ENCODE measurements around the gene SCN3B. TPM values are rescaled to one million over a fixed set of nuclear protein-coding genes. Genes with fewer than 3 reads are reported as not detected.

SCN3B gene
- total RNA-seq, 5 donors from 2014 or later (not counting 1 experiment from before 2014, with no cell fraction given) = not detected

- Mint-ChIP-seq H3K27ac (no peak overlapping the region), H3K27me3 (peaks cover 0 to 9% of the 10 kb centered on the region in 2 donors), H3K36me3 (no peaks in the 10 kb centered on the region), H3K9me3 (peaks cover 0 to 6% (median 0%) of the 10 kb centered on the region in 3 donors), H3K4me1 (peaks cover 15 to 25% (median 24%) of the 10 kb centered on the region in 3 donors), H3K4me3 (no peak overlapping the region)
- Histone ChIP-seq H3K4me3 (ENCODE audit: control insufficient read depth in 1 of 2, extremely low read depth in 1 of 2, low read length in 1 of 2) (no peak overlapping the region), H3K36me3 (ENCODE audit: control insufficient read depth in 2 of 2, extremely low read depth in 1 of 2, insufficient read depth in 1 of 2, low read length in 1 of 2) (no peaks in the 10 kb centered on the region), H3K27me3 (replicated peaks in 1 of 2; ENCODE audit: control insufficient read depth in 2 of 2, extremely low read depth in 1 of 2, insufficient read depth in 2 of 2, low read length in 1 of 2) (peaks cover 0 to 4% of the 10 kb centered on the region in 2 experiments), H3K9me3 (no peaks in the 10 kb centered on the region), H3K27ac (ENCODE audit: low read length) (no peak overlapping the region), H3K4me1 (ENCODE audit: control insufficient read depth in 1 of 2, extremely low read depth in 1 of 2, insufficient read depth in 2 of 2, low read length in 2 of 2) (peaks cover 4 to 20% of the 10 kb centered on the region in 2 experiments)
- POLR2A ChIA-PET = no interaction called here
- no peak for ATAC-seq (replicated peaks in 1 of 4)
- CTCF ChIA-PET = no interaction called here
- no peak for DNase-seq
- 100% methylated on average over 1 of the region's 5 CpGs for WGBS (ENCODE audit: insufficient coverage)
These were observed 28.4 kb upstream of the SCN3B start for GRCh38 chr11:123682696-123683410.

DNA sequence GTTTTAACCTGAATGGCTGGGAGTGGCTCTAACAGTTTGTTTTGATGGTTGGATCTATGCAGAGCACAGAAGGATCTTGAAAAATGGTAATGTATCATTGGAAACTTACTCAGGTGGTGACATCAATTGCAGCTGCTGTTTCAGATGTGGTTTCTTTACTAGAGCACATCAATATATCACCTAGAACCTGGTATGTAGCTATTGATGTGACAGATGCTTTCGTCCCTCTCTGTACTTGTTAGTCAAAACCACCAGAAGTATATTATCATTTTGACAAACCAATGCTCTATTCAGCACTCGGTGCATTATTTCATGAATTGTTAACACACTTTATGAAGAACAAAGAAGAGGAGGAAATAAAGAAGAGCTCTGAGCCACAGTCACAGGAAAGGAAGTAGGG lies 26.6 kb upstream of the SCN3B start:
- Mint-ChIP-seq H3K4me1 (peaks cover 15 to 25% (median 24%) of the 10 kb centered on the region in 3 donors), H3K27me3 (peaks cover 2 to 4% of the 10 kb centered on the region in 2 donors), H3K4me3 (peak overlapping the region in 1 of 3 donors; percentile 30), H3K27ac (peak overlapping the region; percentile 70 to 89), H3K9me3 (peaks cover 0 to 6% (median 0%) of the 10 kb centered on the region in 3 donors), H3K36me3 (no peaks in the 10 kb centered on the region)
- peak in 19 of 35 experiments; percentile 3 to 74 (median 24) for DNase-seq
- Histone ChIP-seq H3K36me3 (ENCODE audit: control insufficient read depth in 2 of 2, extremely low read depth in 1 of 2, insufficient read depth in 1 of 2, low read length in 1 of 2) (no peaks in the 10 kb centered on the region), H3K4me3 (ENCODE audit: control insufficient read depth in 1 of 2, extremely low read depth in 1 of 2, low read length in 1 of 2) (no peak overlapping the region), H3K27ac (ENCODE audit: low read length) (peak overlapping the region; percentile 1), H3K27me3 (replicated peaks in 1 of 2; ENCODE audit: control insufficient read depth in 2 of 2, extremely low read depth in 1 of 2, insufficient read depth in 2 of 2, low read length in 1 of 2) (peaks cover 0 to 2% of the 10 kb centered on the region in 2 experiments), H3K9me3 (no peaks in the 10 kb centered on the region), H3K4me1 (ENCODE audit: control insufficient read depth in 1 of 2, extremely low read depth in 1 of 2, insufficient read depth in 2 of 2, low read length in 2 of 2) (peaks cover 4 to 20% of the 10 kb centered on the region in 2 experiments)
- CTCF ChIA-PET = interaction anchor here (0.6 to 1.7 kb wide), 3 partner anchors 27 to 626 kb away, joined by 3 to 12 read pairs (median 4); no protein-coding TSS in a partner anchor
- POLR2A ChIA-PET = no interaction called here
- no CpG with 5 or more reads among the region's 2 CpGs for WGBS (ENCODE audit: insufficient coverage)
- peak; percentile 83 to 96 (median 88) for ATAC-seq (replicated peaks in 1 of 4)

DNA sequence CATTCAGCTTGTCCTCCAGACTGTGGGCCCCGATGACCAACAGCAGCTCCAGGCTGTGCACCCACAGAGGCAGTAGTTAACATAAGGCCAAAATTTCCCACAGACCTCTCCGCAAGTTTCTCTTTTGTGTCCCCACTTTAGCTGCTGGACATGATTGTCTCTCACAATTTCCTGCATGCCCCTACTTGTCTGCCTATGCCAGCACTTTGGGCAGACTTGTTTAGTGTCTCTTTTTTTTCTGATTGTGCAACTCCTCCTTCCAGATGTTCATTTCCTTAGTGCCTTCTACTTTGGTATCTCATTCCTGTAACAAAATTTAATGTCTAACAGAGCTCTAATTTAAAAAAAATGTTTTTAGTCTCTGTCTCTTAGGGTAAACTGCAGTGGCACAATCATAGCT lies 23.8 kb upstream of the SCN3B start:
- POLR2A ChIA-PET = no interaction called here
- Mint-ChIP-seq H3K36me3 (no peaks in the 10 kb centered on the region), H3K27me3 (peaks cover 4 to 9% of the 10 kb centered on the region in 2 donors), H3K4me3 (no peak overlapping the region), H3K9me3 (peaks cover 0 to 6% (median 0%) of the 10 kb centered on the region in 3 donors), H3K27ac (no peak overlapping the region), H3K4me1 (peaks cover 15 to 25% (median 19%) of the 10 kb centered on the region in 3 donors)
- 94% methylated on average over 2 of the region's 2 CpGs for WGBS (ENCODE audit: insufficient coverage)
- CTCF ChIA-PET = interaction anchor here (0.5 to 1.2 kb wide), 2 partner anchors 21 to 31 kb away, joined by 3 read pairs; no protein-coding TSS in a partner anchor
- DNase-seq = no peak
- peaks cover 4 to 20% of the 10 kb centered on the region in 2 experiments for H3K4me1 ChIP-seq (ENCODE audit: control insufficient read depth in 1 of 2, extremely low read depth in 1 of 2, insufficient read depth in 2 of 2, low read length in 2 of 2)
- ATAC-seq (replicated peaks in 1 of 4) = no peak
- no peaks in the 10 kb centered on the region for H3K36me3 ChIP-seq (ENCODE audit: control insufficient read depth in 2 of 2, extremely low read depth in 1 of 2, insufficient read depth in 1 of 2, low read length in 1 of 2)
- H3K4me3 ChIP-seq (ENCODE audit: control insufficient read depth in 1 of 2, extremely low read depth in 1 of 2, low read length in 1 of 2) = no peak overlapping the region
- no peaks in the 10 kb centered on the region for H3K27me3 ChIP-seq (replicated peaks in 1 of 2; ENCODE audit: control insufficient read depth in 2 of 2, extremely low read depth in 1 of 2, insufficient read depth in 2 of 2, low read length in 1 of 2)
- H3K27ac ChIP-seq (ENCODE audit: low read length) = no peak overlapping the region
- no peaks in the 10 kb centered on the region for H3K9me3 ChIP-seq

- Mint-ChIP-seq H3K9me3 (peaks cover 0 to 6% (median 0%) of the 10 kb centered on the region in 3 donors), H3K36me3 (no peaks in the 10 kb centered on the region), H3K4me3 (no peak overlapping the region), H3K27me3 (peaks cover 4 to 9% of the 10 kb centered on the region in 2 donors), H3K27ac (no peak overlapping the region), H3K4me1 (peaks cover 15 to 20% (median 19%) of the 10 kb centered on the region in 3 donors)
- no peak for DNase-seq
- Histone ChIP-seq H3K4me3 (ENCODE audit: control insufficient read depth in 1 of 2, extremely low read depth in 1 of 2, low read length in 1 of 2) (no peak overlapping the region), H3K27me3 (replicated peaks in 1 of 2; ENCODE audit: control insufficient read depth in 2 of 2, extremely low read depth in 1 of 2, insufficient read depth in 2 of 2, low read length in 1 of 2) (peaks cover 0 to 2% of the 10 kb centered on the region in 2 experiments), H3K9me3 (no peaks in the 10 kb centered on the region), H3K4me1 (ENCODE audit: control insufficient read depth in 1 of 2, extremely low read depth in 1 of 2, insufficient read depth in 2 of 2, low read length in 2 of 2) (peaks cover 4 to 16% of the 10 kb centered on the region in 2 experiments), H3K27ac (ENCODE audit: low read length) (no peak overlapping the region), H3K36me3 (ENCODE audit: control insufficient read depth in 2 of 2, extremely low read depth in 1 of 2, insufficient read depth in 1 of 2, low read length in 1 of 2) (no peaks in the 10 kb centered on the region)
- ChIA-PET CTCF (interaction anchor here (0.5 to 1.2 kb wide), 2 partner anchors 20 to 31 kb away, joined by 3 read pairs; no protein-coding TSS in a partner anchor), POLR2A (no interaction called here)
- no CpG with 5 or more reads among the region's 2 CpGs for WGBS (ENCODE audit: insufficient coverage)
- ATAC-seq (replicated peaks in 1 of 4) = no peak
These were observed 23.1 kb upstream of the SCN3B start for GRCh38 chr11:123677510-123677909.

DNA sequence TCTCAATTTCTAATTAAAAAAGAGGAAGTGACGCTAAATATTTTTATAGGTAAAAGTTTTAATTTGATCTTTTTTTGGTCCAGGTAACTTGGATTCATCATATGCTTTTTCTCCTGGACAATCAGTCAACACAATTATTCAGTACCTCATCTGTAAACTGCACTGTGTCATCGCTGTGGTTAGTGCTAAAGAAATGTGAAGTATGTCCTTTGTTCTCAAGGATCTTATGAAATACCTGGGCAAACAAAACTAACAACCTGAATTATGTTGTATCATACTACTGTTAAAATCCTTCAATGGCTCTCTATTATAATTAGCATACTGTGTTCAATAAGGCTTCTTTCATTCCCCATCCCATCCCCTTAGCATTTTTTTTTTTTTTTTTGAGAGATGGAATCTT lies 19.9 kb upstream of the SCN3B start:
- H3K27ac ChIP-seq (ENCODE audit: low read length) = no peak overlapping the region
- no peaks in the 10 kb centered on the region for H3K36me3 Mint-ChIP-seq
- H3K4me3 ChIP-seq (ENCODE audit: control insufficient read depth in 1 of 2, extremely low read depth in 1 of 2, low read length in 1 of 2) = no peak overlapping the region
- H3K27me3 Mint-ChIP-seq = peaks cover 7 to 11% of the 10 kb centered on the region in 2 donors
- no CpG with 5 or more reads among the region's 2 CpGs for WGBS (ENCODE audit: insufficient coverage)
- H3K9me3 Mint-ChIP-seq = peaks cover 0 to 5% (median 0%) of the 10 kb centered on the region in 3 donors
- peaks cover 2 to 6% of the 10 kb centered on the region in 2 experiments for H3K27me3 ChIP-seq (replicated peaks in 1 of 2; ENCODE audit: control insufficient read depth in 2 of 2, extremely low read depth in 1 of 2, insufficient read depth in 2 of 2, low read length in 1 of 2)
- no peaks in the 10 kb centered on the region for H3K4me1 ChIP-seq (ENCODE audit: control insufficient read depth in 1 of 2, extremely low read depth in 1 of 2, insufficient read depth in 2 of 2, low read length in 2 of 2)
- no peaks in the 10 kb centered on the region for H3K4me1 Mint-ChIP-seq
- DNase-seq = no peak
- POLR2A ChIA-PET = no interaction called here
- ATAC-seq (replicated peaks in 1 of 4) = no peak
- H3K9me3 ChIP-seq = no peaks in the 10 kb centered on the region
- no peak overlapping the region for H3K4me3 Mint-ChIP-seq
- H3K27ac Mint-ChIP-seq = no peak overlapping the region
- no peaks in the 10 kb centered on the region for H3K36me3 ChIP-seq (ENCODE audit: control insufficient read depth in 2 of 2, extremely low read depth in 1 of 2, insufficient read depth in 1 of 2, low read length in 1 of 2)
- CTCF ChIA-PET = no interaction called here

GRCh38 chr11:123672568-123672967 lies 18.1 kb upstream of the SCN3B start:
- no peak for ATAC-seq (replicated peaks in 1 of 4)
- POLR2A ChIA-PET = no interaction called here
- no peak overlapping the region for H3K27ac Mint-ChIP-seq
- Histone ChIP-seq H3K9me3 (no peaks in the 10 kb centered on the region), H3K27me3 (replicated peaks in 1 of 2; ENCODE audit: control insufficient read depth in 2 of 2, extremely low read depth in 1 of 2, insufficient read depth in 2 of 2, low read length in 1 of 2) (peaks cover 2 to 6% of the 10 kb centered on the region in 2 experiments), H3K4me3 (ENCODE audit: control insufficient read depth in 1 of 2, extremely low read depth in 1 of 2, low read length in 1 of 2) (no peak overlapping the region), H3K36me3 (ENCODE audit: control insufficient read depth in 2 of 2, extremely low read depth in 1 of 2, insufficient read depth in 1 of 2, low read length in 1 of 2) (no peaks in the 10 kb centered on the region), H3K4me1 (ENCODE audit: control insufficient read depth in 1 of 2, extremely low read depth in 1 of 2, insufficient read depth in 2 of 2, low read length in 2 of 2) (no peaks in the 10 kb centered on the region), H3K27ac (ENCODE audit: low read length) (no peak overlapping the region)
- H3K4me1 Mint-ChIP-seq = no peaks in the 10 kb centered on the region
- DNase-seq = no peak
- H3K9me3 Mint-ChIP-seq = no peaks in the 10 kb centered on the region
- no peaks in the 10 kb centered on the region for H3K36me3 Mint-ChIP-seq
- CTCF ChIA-PET = no interaction called here
- no peak overlapping the region for H3K4me3 Mint-ChIP-seq
- WGBS (ENCODE audit: insufficient coverage) = 50% methylated on average over 1 of the region's 5 CpGs
- H3K27me3 Mint-ChIP-seq = peaks cover 7 to 11% of the 10 kb centered on the region in 2 donors

All from T-cell (primary cell).